Endothelial cell of umbilical vein (primary cell): ENCODE data around the gene IGFBP4. TPM values are rescaled to one million over a fixed set of nuclear protein-coding genes. Genes with fewer than 3 reads are reported as not detected.

ENCODE experiments used
- BruUV-seq: library from RNA; stranded (reverse); fragments of 400-500 nt; replicated peaks from 2 replicates; lab custom pipeline; 2021; lab: Mats Ljungman, UMichigan
- CTCF ChIA-PET: fragments of 300-600, 350-600 bp; sonication (Branson Sonifier 250); formaldehyde crosslinking; loops from one replicate; lab custom pipeline; 2021; ENCODE audit warnings: antibody characterized with exemption, inconsistent platforms; lab: Charles Lee
- POLR2A ChIA-PET: fragments of 300-600, 350-600 bp; sonication (Branson Sonifier 250); formaldehyde crosslinking; loops from one replicate; lab custom pipeline; 2021; ENCODE audit warnings: antibody characterized with exemption, inconsistent platforms; lab: Charles Lee
- DNase-seq: peaks from one replicate; pipeline ENCODE4 v3.0.0-alpha.2; 2011; ENCODE audit warnings: low read depth, low spot score
- FAIRE-seq: peaks from 2 replicates; lab custom pipeline; 2011; peaks lifted over from hg19 to GRCh38; lab: Jason Lieb, UNC
- H2AFZ ChIP-seq: 2 replicates; pipeline ENCODE4 v1.6.0; 2012; ENCODE audit warnings: low read depth, low read length, control low read depth, inconsistent platforms
- H3K27ac ChIP-seq: 2 replicates; pipeline ENCODE4 v1.5.1; 2011; ENCODE audit warnings: low read depth, mild to moderate bottlenecking, control low read depth, low read length, moderate library complexity; ENCODE audit not compliant: insufficient read depth
- H3K27me3 ChIP-seq, 2 experiments: 2 replicates each; pipeline versions ENCODE4 v1.6.0 to v1.6.1; 2011; ENCODE audit warnings: low read length in 2 of 2, mixed read lengths in 1 of 2; ENCODE audit not compliant: control insufficient read depth in 2 of 2, insufficient read depth in 2 of 2
- H3K36me3 ChIP-seq, 2 experiments: 2 replicates in 1 of 2; 3 replicates in 1 of 2; pipeline ENCODE4 v1.5.1; 2011; ENCODE audit warnings: low read length in 2 of 2, mild to moderate bottlenecking in 1 of 2, moderate library complexity in 1 of 2; ENCODE audit not compliant: control insufficient read depth in 2 of 2, insufficient read depth in 2 of 2; ENCODE audit errors: extremely low read depth in 1 of 2
- H3K4me1 ChIP-seq: 3 replicates; pipeline ENCODE4 v1.5.1; 2011; ENCODE audit warnings: mild to moderate bottlenecking, low read length; ENCODE audit not compliant: control insufficient read depth, insufficient read depth; ENCODE audit errors: extremely low read depth
- H3K4me2 ChIP-seq: 2 replicates; pipeline ENCODE4 v1.6.1; 2011; ENCODE audit warnings: low read length, control low read depth, mixed read lengths; ENCODE audit not compliant: insufficient read depth
- H3K4me3 ChIP-seq, 3 experiments: fragments of 200-600 bp in 1 of 3; sonication (generic), shearing (Covaris generic) in 1 of 3; replicated peaks in 1 of 3; 2 replicates each; pipeline ENCODE4 v1.5.1; 2011 to 2016; ENCODE audit warnings: control low read depth in 3 of 3, low read length in 3 of 3, mild to moderate bottlenecking in 2 of 3, inconsistent platforms in 1 of 3, low read depth in 1 of 3, moderate library complexity in 1 of 3; ENCODE audit not compliant: insufficient read depth in 1 of 3
- H3K79me2 ChIP-seq: 2 replicates; pipeline ENCODE4 v1.6.0; 2012; ENCODE audit warnings: low read length, inconsistent platforms; ENCODE audit not compliant: control insufficient read depth, insufficient read depth
- H3K9ac ChIP-seq: replicated peaks from 2 replicates; pipeline ENCODE3; 2011; ENCODE audit warnings: low read length, control low read depth; ENCODE audit not compliant: insufficient read depth; ENCODE audit errors: extremely low read depth
- H3K9me1 ChIP-seq: replicated peaks from 3 replicates; pipeline ENCODE4 v1.6.0; 2011; ENCODE audit warnings: mild to moderate bottlenecking, low read length; ENCODE audit not compliant: control insufficient read depth, insufficient read depth; ENCODE audit errors: extremely low read depth
- H3K9me3 ChIP-seq: replicated peaks from 2 replicates; pipeline ENCODE4 v1.5.1; 2012; ENCODE audit warnings: low read length, inconsistent platforms; ENCODE audit not compliant: control insufficient read depth, insufficient read depth
- H4K20me1 ChIP-seq: replicated peaks from 2 replicates; pipeline ENCODE3; 2011; ENCODE audit warnings: mild to moderate bottlenecking, low read length; ENCODE audit not compliant: control insufficient read depth, insufficient read depth; ENCODE audit errors: extremely low read depth
- CTCF ChIP-seq, 2 donors: IDR thresholded peaks; 1 replicate in 1 of 2; 2 replicates in 1 of 2; pipeline ENCODE4 v1.5.1; 2011; ENCODE audit warnings: low read length in 2 of 2, mild to moderate bottlenecking in 2 of 2, moderate library complexity in 2 of 2, control low read depth in 1 of 2, inconsistent platforms in 1 of 2, low read depth in 1 of 2; ENCODE audit not compliant: insufficient read depth in 1 of 2; ENCODE audit errors: extremely low read depth in 1 of 2
- EZH2 ChIP-seq: IDR thresholded peaks from 2 replicates; pipeline ENCODE4 v1.6.1; 2012; ENCODE audit warnings: borderline replicate concordance, low read depth, mild to moderate bottlenecking, moderate library complexity, low read length, inconsistent platforms; ENCODE audit not compliant: severe bottlenecking
- GATA2 ChIP-seq: IDR thresholded peaks from 2 replicates; pipeline ENCODE4 v1.7.0; 2011; ENCODE audit warnings: low read depth, mild to moderate bottlenecking, moderate library complexity, mixed read lengths, low read length; ENCODE audit not compliant: insufficient read length, insufficient read depth
- MAX ChIP-seq: IDR thresholded peaks from 2 replicates; pipeline ENCODE4 v1.6.1; 2011; ENCODE audit not compliant: insufficient read depth, insufficient read length
- MYC ChIP-seq: IDR thresholded peaks from one replicate; pipeline ENCODE4 v1.6.1; 2011; ENCODE audit warnings: mild to moderate bottlenecking, low read depth, low read length
- POLR2A ChIP-seq: IDR thresholded peaks from 2 replicates; pipeline ENCODE4 v1.6.1; 2012; ENCODE audit warnings: low read depth, mild to moderate bottlenecking, control low read depth, low read length
- POLR2AphosphoS5 ChIP-seq: IDR thresholded peaks from 2 replicates; pipeline ENCODE4 v1.6.1; 2012; ENCODE audit warnings: low read depth, mild to moderate bottlenecking, control low read depth, low read length, moderate library complexity; ENCODE audit not compliant: insufficient read depth
- dilution Hi-C: fragments of 300-500 bp; cut with MboI; formaldehyde crosslinking; loops from one replicate; pipeline ENCODE4 v1.15.0; 2019; ENCODE audit warnings: low sequenced_read_pairs; ENCODE audit not compliant: extremely low pct_ligation_motif_present
- intact Hi-C: fragments of 100-400 bp; cut with micrococcal nuclease; formaldehyde crosslinking; loops from one replicate; pipeline ENCODE4 v1.10.0; 2022
- polyA plus RNA-seq, 4 experiments: library from polyadenylated mRNA; depleted of rRNA in 3 of 4; stranded (reverse) in 3 of 4; unstranded in 1 of 4; fragments of >200 nt; gene quantifications; 2 replicates each; pipeline versions ENCODE4 v1.2.1 to v1.2.3, GENCODE V29; 2011 to 2012; ENCODE audit warnings: missing spikeins in 1 of 4
- total RNA-seq: library from RNA; stranded (reverse); gene quantifications from 2 replicates; pipeline ENCODE4 v1.2.3, GENCODE V29; 2021

Gene IGFBP4
- total and polyA plus RNA-seq, 2 donors (not counting 3 experiments of a cell fraction or from before 2014, with no cell fraction given): 377 to 618 TPM

- ChIA-PET CTCF (interaction anchor here (0.8 to 5.9 kb wide), 4 partner anchors 12 to 14 kb away, joined by 3 to 43 read pairs (median 17); no protein-coding TSS in a partner anchor), POLR2A (no interaction called here)
- H3K4me1 ChIP-seq: no peaks in the 10 kb centered on the region
- H3K36me3 ChIP-seq: peaks cover 0 to 17% of the 10 kb centered on the region in 2 experiments
- no peaks in the 10 kb centered on the region for H3K9me3 ChIP-seq
- DNase-seq (no peak), FAIRE-seq (no peak)
- H3K4me3 ChIP-seq: no peak overlapping the region
- no TSS peak for BruUV-seq
- no peak overlapping the region for H2AFZ ChIP-seq
- intact Hi-C loops: no loop called here
- H3K79me2 ChIP-seq: no peaks in the 10 kb centered on the region
- H3K9ac ChIP-seq: no peak overlapping the region
- no peak for TF ChIP-seq EZH2
- TF ChIP-seq POLR2AphosphoS5: no peak
- no peak for TF ChIP-seq POLR2A
- no peak for TF ChIP-seq CTCF (IDR thresholded peaks at IDR 0.05; ENCODE audit: extremely low read depth in 1 of 2, insufficient read depth in 1 of 2, low read depth in 1 of 2, low read length in 2 of 2)
- TF ChIP-seq GATA2: no peak
- no peak for TF ChIP-seq MYC
- no peak for TF ChIP-seq MAX
- H3K27ac ChIP-seq: no peak overlapping the region
- peaks cover 0 to 6% of the 10 kb centered on the region in 2 experiments for H3K27me3 ChIP-seq
- dilution Hi-C loops: no loop called here
- no peaks in the 10 kb centered on the region for H3K9me1 ChIP-seq
- H3K4me2 ChIP-seq: no peak overlapping the region
- H4K20me1 ChIP-seq: no peaks in the 10 kb centered on the region
These were observed 19.3 kb downstream of the IGFBP4 start for GRCh38 chr17:40462343-40463121.
